Measurements from ENCODE around the gene WDR37. TPM values are rescaled to one million over a fixed set of nuclear protein-coding genes. Genes with fewer than 3 reads are reported as not detected.

WDR37 gene
- total and polyA plus RNA-seq, 10 of the 15 experiments (the other 5 are each of a cell fraction or from before 2014, with no cell fraction given) = 1.9 to 11.1 (median 7.1) TPM

DNA sequence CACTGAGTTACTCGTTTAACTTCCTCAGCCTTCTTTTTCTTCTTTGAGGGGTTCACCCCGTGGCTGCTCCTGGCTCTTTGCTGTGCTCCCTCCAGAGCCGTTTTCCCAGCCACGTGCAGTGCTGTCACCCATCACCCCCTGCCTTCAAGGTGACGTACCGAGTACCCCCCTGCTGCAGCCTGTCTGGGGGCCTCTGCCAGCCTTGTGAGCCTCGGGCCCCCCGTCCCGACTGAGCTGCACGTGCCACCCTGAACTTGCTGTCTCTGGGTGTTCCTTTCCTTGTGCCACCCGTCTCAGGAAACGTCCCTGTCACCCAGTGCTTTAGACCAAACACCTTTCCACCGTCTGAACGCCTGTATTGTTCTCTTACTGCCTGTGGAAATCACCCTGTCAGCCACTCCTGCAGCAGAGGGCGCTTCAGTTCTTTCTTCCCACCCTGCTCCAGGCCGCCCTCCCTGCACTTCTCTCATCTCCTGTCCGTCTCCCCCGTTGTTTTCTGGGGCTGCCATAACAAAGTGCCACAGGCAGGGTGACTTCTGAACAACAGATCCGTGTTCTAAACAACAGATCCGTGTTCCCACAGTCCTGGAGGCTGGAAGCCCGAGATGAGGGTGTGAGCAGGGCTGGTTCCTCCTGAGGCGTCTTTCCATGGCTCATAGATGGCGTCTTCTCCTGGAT, 44.6 kb downstream of the WDR37 start (continued):
- TF ChIP-seq USF1 (IDR thresholded peaks at IDR 0.05; ENCODE audit: borderline replicate concordance, extremely low read length, insufficient read depth, low read depth, low read length) (no peak), ZNF274 (IDR thresholded peaks at IDR 0.05; ENCODE audit: insufficient read depth, insufficient read length) (no peak), PAX5 (IDR thresholded peaks at IDR 0.05; ENCODE audit: borderline replicate concordance, low read depth, low read length) (no peak), ASH2L (IDR thresholded peaks at IDR 0.05; ENCODE audit: borderline replicate concordance, low read depth) (no peak)

DNA sequence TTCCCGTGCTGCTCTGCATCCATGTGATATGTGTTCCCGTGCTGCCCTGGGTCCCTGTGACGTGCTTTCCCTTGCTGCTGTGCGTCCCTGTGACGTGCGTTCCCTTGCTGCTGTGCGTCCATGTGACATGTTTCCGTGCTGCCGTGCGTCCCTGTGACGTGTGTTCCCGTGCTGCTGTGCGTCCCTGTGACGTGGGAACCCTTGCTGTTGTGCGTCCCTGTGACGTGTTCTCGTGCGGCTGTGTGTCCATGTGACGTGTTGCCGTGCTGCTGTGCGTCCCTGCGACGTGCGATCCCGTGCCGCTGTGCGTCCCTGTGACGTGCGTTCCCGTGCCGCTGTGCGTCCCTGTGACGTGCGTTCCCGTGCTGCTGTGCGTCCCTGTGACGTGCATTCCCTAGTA, 45.8 kb downstream of the WDR37 start:
- no peak overlapping the region for H3K4me3 ChIP-seq
- H3K9me3 ChIP-seq (replicated peaks; ENCODE audit: control insufficient read depth, insufficient read depth, low read length) = no peaks in the 10 kb centered on the region
- BruUV-seq (replicated peaks) = no TSS peak
- POLR2A ChIA-PET = no interaction called here
- no peak overlapping the region for H3K9ac ChIP-seq (ENCODE audit: control insufficient read depth, insufficient read depth, low read length)
- SMC1A ChIA-PET (ENCODE audit: uncharacterized antibody, unreplicated experiment) = no interaction called here
- intact Hi-C loops (cut with micrococcal nuclease; ENCODE audit: unreplicated experiment) (no loop called here), in situ Hi-C loops (cut with MboI) (no loop called here)
- RAD21 ChIA-PET (ENCODE audit: unreplicated experiment) = no interaction called here
- no peaks in the 10 kb centered on the region for H3K79me2 ChIP-seq (ENCODE audit: control insufficient read depth, insufficient read depth, low read length)
- H3K4me1 ChIP-seq (ENCODE audit: control insufficient read depth, insufficient read depth, low read length) = no peaks in the 10 kb centered on the region
- ATAC-seq (no peak), FAIRE-seq (no peak), DNase-seq (ENCODE audit: low read depth, low spot score) (no peak)
- H3K27me3 ChIP-seq (replicated peaks in 1 of 2; ENCODE audit: control insufficient read depth in 2 of 2, insufficient read depth in 2 of 2, low read length in 1 of 2) = no peaks in the 10 kb centered on the region
- no peak overlapping the region for H3K27ac ChIP-seq (ENCODE audit: control insufficient read depth, insufficient read depth)
- H3K36me3 ChIP-seq (ENCODE audit: control insufficient read depth in 2 of 2, insufficient read depth in 2 of 2, low read length in 1 of 2) = peaks cover 16 to 24% of the 10 kb centered on the region in 2 experiments; a peak in 3 of 4 replicates
- peak; percentile 94 for TF ChIP-seq TCF3 (IDR thresholded peaks at IDR 0.05; ENCODE audit: borderline replicate concordance, insufficient read depth, low read depth, low read length)
- TF ChIP-seq POLR2A (IDR thresholded peaks at IDR 0.05; ENCODE audit: low read depth, low read length) = 0 out of 2 replicates have a peak, but pooled peaks have one; percentile 44
- TF ChIP-seq CBFB (IDR thresholded peaks at IDR 0.05; ENCODE audit: low read depth) = no peak
- TF ChIP-seq, protein P1, sequence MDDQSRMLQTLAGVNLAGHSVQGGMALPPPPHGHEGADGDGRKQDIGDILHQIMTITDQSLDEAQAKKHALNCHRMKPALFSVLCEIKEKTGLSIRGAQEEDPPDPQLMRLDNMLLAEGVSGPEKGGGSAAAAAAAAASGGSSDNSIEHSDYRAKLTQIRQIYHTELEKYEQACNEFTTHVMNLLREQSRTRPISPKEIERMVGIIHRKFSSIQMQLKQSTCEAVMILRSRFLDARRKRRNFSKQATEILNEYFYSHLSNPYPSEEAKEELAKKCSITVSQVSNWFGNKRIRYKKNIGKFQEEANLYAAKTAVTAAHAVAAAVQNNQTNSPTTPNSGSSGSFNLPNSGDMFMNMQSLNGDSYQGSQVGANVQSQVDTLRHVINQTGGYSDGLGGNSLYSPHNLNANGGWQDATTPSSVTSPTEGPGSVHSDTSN (IDR thresholded peaks at IDR 0.05; ENCODE audit: insufficient replicate concordance, low read depth, low read length) = peak; percentile 62
- TF ChIP-seq, protein P2, sequence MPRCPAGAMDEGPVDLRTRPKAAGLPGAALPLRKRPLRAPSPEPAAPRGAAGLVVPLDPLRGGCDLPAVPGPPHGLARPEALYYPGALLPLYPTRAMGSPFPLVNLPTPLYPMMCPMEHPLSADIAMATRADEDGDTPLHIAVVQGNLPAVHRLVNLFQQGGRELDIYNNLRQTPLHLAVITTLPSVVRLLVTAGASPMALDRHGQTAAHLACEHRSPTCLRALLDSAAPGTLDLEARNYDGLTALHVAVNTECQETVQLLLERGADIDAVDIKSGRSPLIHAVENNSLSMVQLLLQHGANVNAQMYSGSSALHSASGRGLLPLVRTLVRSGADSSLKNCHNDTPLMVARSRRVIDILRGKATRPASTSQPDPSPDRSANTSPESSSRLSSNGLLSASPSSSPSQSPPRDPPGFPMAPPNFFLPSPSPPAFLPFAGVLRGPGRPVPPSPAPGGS (IDR thresholded peaks at IDR 0.05; ENCODE audit: borderline replicate concordance, insufficient read depth, low read depth, low read length, poor library complexity, severe bottlenecking) = peak; percentile 98
- no peaks in the 10 kb centered on the region for H4K20me1 ChIP-seq (ENCODE audit: control insufficient read depth, insufficient read depth)
- H2AFZ ChIP-seq (ENCODE audit: control insufficient read depth, low read depth, low read length) = no peak overlapping the region
- H3K4me2 ChIP-seq (ENCODE audit: control insufficient read depth, insufficient read depth) = no peak overlapping the region
- CTCF ChIA-PET = no interaction called here
- 97% methylated on average over 36 of the region's 37 CpGs for WGBS (ENCODE audit: insufficient coverage, insufficient replicate concordance, low lambda C conversion rate, missing lambda C conversion rate)

Data from GM12878 (cell line).